Measurements from ENCODE around the gene MYO10.

The MYO10 gene

GRCh38 chr5:16943846-16944678, 8.0 kb upstream of the MYO10 start:
- no peak for DNase-seq (ENCODE audit: low read depth in 1 of 2, low spot score in 1 of 2)

GRCh38 chr5:16937503-16938161, 1.5 kb upstream of the MYO10 start:
- no peak for DNase-seq (ENCODE audit: low read depth in 1 of 2, low spot score in 1 of 2)

GRCh38 chr5:16936989-16937438, 926 bp upstream of the MYO10 start:
- DNase-seq (ENCODE audit: low read depth in 1 of 2, low spot score in 1 of 2) = no peak

- DNase-seq (ENCODE audit: low read depth in 1 of 2, low spot score in 1 of 2) = no peak
These were observed 598 bp downstream of the MYO10 start for GRCh38 chr5:16935231-16936149.

GRCh38 chr5:16934677-16935153, 1.4 kb downstream of the MYO10 start:
- DNase-seq (ENCODE audit: low read depth in 1 of 2, low spot score in 1 of 2) = no peak

GRCh38 chr5:16934123-16934522, 2.0 kb downstream of the MYO10 start:
- DNase-seq (ENCODE audit: low read depth in 1 of 2, low spot score in 1 of 2) = no peak

GRCh38 chr5:16933337-16933736, 2.8 kb downstream of the MYO10 start:
- no peak for DNase-seq (ENCODE audit: low read depth in 1 of 2, low spot score in 1 of 2)

- DNase-seq (ENCODE audit: low read depth in 1 of 2, low spot score in 1 of 2) = no peak
These were observed 3.7 kb downstream of the MYO10 start for GRCh38 chr5:16932401-16932800.

GRCh38 chr5:16931334-16932110, 4.6 kb downstream of the MYO10 start:
- no peak for DNase-seq (ENCODE audit: low read depth in 1 of 2, low spot score in 1 of 2)

- no peak for DNase-seq (ENCODE audit: low read depth in 1 of 2, low spot score in 1 of 2)
These were observed 5.6 kb downstream of the MYO10 start for GRCh38 chr5:16930496-16930895.

GRCh38 chr5:16929831-16930230, 6.3 kb downstream of the MYO10 start:
- DNase-seq (ENCODE audit: low read depth in 1 of 2, low spot score in 1 of 2) = no peak

- no peak for DNase-seq (ENCODE audit: low read depth in 1 of 2, low spot score in 1 of 2)
These were observed 6.7 kb downstream of the MYO10 start for GRCh38 chr5:16929347-16929746.

- DNase-seq (ENCODE audit: low read depth in 1 of 2, low spot score in 1 of 2) = no peak
These were observed 8.5 kb downstream of the MYO10 start for GRCh38 chr5:16927613-16928012.

GRCh38 chr5:16926417-16926816, 9.7 kb downstream of the MYO10 start:
- DNase-seq (ENCODE audit: low read depth in 1 of 2, low spot score in 1 of 2) = no peak

GRCh38 chr5:16924206-16924605, 11.9 kb downstream of the MYO10 start:
- no peak for DNase-seq (ENCODE audit: low read depth in 1 of 2, low spot score in 1 of 2)

- no peak for DNase-seq (ENCODE audit: low read depth in 1 of 2, low spot score in 1 of 2)
These were observed 13.7 kb downstream of the MYO10 start for GRCh38 chr5:16922430-16922829.

- DNase-seq (ENCODE audit: low read depth in 1 of 2, low spot score in 1 of 2) = no peak
These were observed 14.9 kb downstream of the MYO10 start for GRCh38 chr5:16921211-16921610.

- no peak for DNase-seq (ENCODE audit: low read depth in 1 of 2, low spot score in 1 of 2)
These were observed 15.8 kb downstream of the MYO10 start for GRCh38 chr5:16920109-16920816.

- DNase-seq (ENCODE audit: low read depth in 1 of 2, low spot score in 1 of 2) = no peak
These were observed 17.0 kb downstream of the MYO10 start for GRCh38 chr5:16918891-16919671.
